GM10266 (cell line): ENCODE results near the gene PMVK.

ENCODE experiments used
- DNase-seq: peaks from one replicate; pipeline ENCODE4 v3.0.0; 2012; ENCODE audit errors: extremely low spot score
- CTCF ChIP-seq: IDR thresholded peaks from 2 replicates; pipeline ENCODE4 v1.5.1; 2012; ENCODE audit warnings: mild to moderate bottlenecking, low read depth; ENCODE audit not compliant: control insufficient read depth, insufficient read depth; ENCODE audit errors: missing control alignments

PMVK gene

GRCh38 chr1:154888757-154889156, 47.8 kb downstream of the PMVK start:
- TF ChIP-seq CTCF = no peak

GRCh38 chr1:154886281-154887015, 50.1 kb downstream of the PMVK start:
- no peak for DNase-seq
- TF ChIP-seq CTCF = no peak

More at GRCh38 chr1:154888757-154889156, 47.8 kb downstream of the PMVK start:
- no peak for DNase-seq

DNA sequence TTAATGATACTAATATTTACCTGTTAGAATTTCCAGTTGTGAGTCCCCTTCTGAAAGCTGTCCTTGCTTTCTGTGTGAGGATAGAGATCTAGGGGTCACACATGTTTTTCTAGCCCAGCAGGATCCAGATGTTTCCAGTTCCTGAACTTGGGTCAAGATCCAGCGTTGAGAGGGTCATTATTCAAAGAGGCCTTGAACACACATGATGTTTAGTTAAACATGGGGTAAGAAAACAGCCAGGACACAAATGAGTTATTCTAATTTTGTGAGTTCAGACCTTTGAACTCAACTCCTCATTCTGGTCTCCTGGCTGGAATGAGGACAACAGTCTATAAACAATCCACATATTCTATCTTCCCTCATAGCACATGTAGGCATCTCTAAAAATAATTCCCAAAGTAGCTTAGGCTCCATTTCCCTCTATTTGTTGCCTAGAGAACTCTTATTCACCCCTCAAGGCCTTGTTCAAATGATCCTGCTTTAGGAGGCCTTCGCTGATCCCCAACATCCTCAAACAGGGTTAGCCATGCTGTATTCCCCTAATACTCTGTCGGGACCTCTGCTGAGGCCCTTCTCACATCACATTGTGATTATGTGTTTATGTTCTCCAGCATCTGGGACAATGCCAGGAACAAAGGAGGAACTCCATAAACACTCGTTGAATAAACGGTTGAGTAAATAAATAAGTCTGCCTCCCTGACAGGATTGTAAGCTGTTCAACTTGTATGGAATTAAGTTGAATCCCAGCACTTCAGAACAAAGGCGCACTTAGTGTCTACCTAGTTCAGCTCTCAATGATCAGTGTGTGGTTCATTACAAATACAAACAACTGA, 51.4 kb downstream of the PMVK start:
- DNase-seq = no peak
- TF ChIP-seq CTCF = no peak

DNA sequence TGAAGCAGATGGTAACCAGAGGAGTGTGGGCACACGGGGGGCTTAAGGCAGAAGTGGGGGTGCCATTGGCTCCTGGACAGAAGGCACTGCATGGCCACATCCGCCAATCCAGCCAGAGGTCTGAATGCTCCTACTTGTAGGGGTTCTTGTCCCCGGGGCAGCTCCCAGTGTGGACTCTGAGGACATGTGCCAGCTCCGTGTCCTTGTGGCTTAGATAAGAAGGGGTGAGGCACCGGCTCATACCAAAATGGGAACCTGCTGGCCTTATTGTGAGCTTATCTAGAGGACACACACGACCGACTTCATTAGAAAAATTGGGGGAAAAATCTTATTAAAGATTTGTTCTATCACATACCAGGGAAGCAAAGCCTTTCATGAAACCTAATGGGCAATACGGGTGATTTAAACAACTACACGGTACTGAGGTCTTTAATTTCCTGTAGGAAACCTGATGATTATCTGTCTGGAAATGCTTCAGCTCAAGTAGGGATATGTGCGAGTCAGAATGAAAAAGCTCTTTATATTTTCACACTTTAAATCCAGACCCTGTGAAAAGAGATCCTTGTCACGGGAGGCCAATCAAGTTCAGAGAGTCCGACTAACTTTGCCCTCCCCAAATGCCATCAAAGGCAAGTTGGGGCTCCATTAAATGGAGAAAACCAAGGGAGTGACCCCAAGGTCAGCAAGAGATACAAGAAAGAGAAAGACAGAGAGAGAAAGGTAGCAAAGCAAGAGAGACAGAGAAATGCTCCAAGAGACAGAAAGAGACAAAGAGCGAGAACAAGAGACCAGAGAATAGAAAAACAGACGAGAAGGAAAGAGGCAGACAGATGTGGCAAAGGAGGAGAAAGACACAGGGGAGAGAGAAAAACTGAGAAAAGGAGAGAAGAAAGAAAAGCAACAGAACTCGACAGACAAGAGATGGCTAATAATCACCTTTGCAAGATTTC, 52.3 kb downstream of the PMVK start:
- DNase-seq = no peak
- no peak for TF ChIP-seq CTCF

DNA sequence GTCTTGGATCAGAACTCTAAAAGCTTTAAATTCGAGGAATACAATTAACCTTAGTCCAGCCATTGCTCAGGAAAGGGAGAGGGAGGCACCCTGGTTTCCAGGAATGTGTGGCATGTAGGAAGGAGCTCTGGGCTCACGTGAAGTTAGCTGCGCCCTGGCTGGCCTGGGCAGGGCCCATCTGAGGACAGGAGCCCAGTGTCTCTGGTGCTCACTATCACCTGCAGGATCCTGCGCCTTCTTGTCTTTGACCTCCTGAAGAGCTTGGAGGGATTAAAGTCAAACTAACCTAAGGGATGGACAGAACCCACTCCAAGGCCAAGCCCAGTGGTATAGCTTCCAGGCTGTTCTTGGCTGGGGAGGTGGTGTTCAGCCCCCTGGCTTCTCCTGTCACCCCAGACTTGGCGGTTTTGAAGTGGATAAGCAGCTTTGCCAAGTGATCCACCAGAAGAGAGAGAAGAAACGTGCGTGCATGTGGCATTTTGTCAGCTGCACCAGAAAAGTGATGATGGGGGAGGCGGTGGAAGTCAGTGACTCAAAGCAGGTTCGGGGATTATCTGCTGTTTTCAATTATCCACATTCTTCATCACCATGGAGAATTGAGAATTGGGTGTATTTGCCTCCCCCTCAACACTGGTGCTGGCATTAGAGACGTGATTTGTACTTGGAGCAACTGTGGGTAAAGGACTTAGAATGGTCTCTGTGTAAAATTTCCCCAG, 54.5 kb downstream of the PMVK start:
- DNase-seq = no peak
- no peak for TF ChIP-seq CTCF

GRCh38 chr1:154880671-154881070, 55.8 kb downstream of the PMVK start:
- TF ChIP-seq CTCF = no peak
- DNase-seq = no peak
